AG04450 (cell line): ENCODE data around the gene PKD1L1. TPM values are rescaled to one million over a fixed set of nuclear protein-coding genes. Genes with fewer than 3 reads are reported as not detected.

Source experiments
- CTCF ChIA-PET: fragments of 300-600, 350-600 bp; formaldehyde crosslinking; extraction: SDS; loops from one replicate; lab custom pipeline; 2022; ENCODE audit warnings: antibody characterized with exemption, inconsistent platforms; lab: Charles Lee
- POLR2A ChIA-PET: fragments of 350-600 bp; formaldehyde crosslinking; extraction: SDS; loops from one replicate; lab custom pipeline; 2021; ENCODE audit warnings: antibody characterized with exemption, inconsistent platforms; lab: Yijun Ruan, JAX
- DNase-seq: peaks from one replicate; pipeline ENCODE4 v3.0.0-alpha.2; 2011; ENCODE audit warnings: low read depth, low spot score
- H3K27ac ChIP-seq: one replicate; pipeline ENCODE4 v1.5.1; 2012; ENCODE audit warnings: low read depth, low read length, control low read depth
- H3K27me3 ChIP-seq: one replicate; pipeline ENCODE4 v1.6.0; 2012; ENCODE audit warnings: low read length; ENCODE audit not compliant: control insufficient read depth, insufficient read depth
- H3K4me3 ChIP-seq: 2 replicates; pipeline ENCODE4 v1.5.1; 2011; ENCODE audit warnings: mild to moderate bottlenecking, low read depth, low read length, control low read depth
- H3K9me3 ChIP-seq: 2 replicates; pipeline ENCODE4 v1.5.1; 2012; ENCODE audit warnings: low read length; ENCODE audit not compliant: control insufficient read depth, insufficient read depth
- CTCF ChIP-seq: IDR thresholded peaks from 2 replicates; pipeline ENCODE4 v1.5.1; 2011; ENCODE audit warnings: low read depth, low read length, control low read depth, inconsistent platforms
- polyA plus RNA-seq: library from polyadenylated mRNA; depleted of rRNA; stranded (reverse); fragments of >200 nt; gene quantifications from 2 replicates; pipeline ENCODE4 v1.2.3, GENCODE V29; 2011

PKD1L1 gene
- polyA plus RNA-seq, 1 experiment: 0.01 TPM

- ChIA-PET POLR2A (no interaction called here), CTCF (no interaction called here)
- Histone ChIP-seq H3K27ac (no peak overlapping the region), H3K4me3 (no peak overlapping the region), H3K27me3 (peaks cover 15% of the 10 kb centered on the region), H3K9me3 (no peaks in the 10 kb centered on the region)
- TF ChIP-seq CTCF: no peak
- DNase-seq: no peak
These were observed 69.6 kb downstream of the PKD1L1 start for GRCh38 chr7:47878662-47879061.

GRCh38 chr7:47877336-47877735 is 70.9 kb downstream of the PKD1L1 start:
- H3K27me3 ChIP-seq: peaks cover 15% of the 10 kb centered on the region
- CTCF ChIA-PET: no interaction called here
- DNase-seq: no peak
- POLR2A ChIA-PET: no interaction called here
- no peak for TF ChIP-seq CTCF
- no peak overlapping the region for H3K27ac ChIP-seq
- no peaks in the 10 kb centered on the region for H3K9me3 ChIP-seq
- H3K4me3 ChIP-seq: no peak overlapping the region

GRCh38 chr7:47875998-47876744 is 72.1 kb downstream of the PKD1L1 start:
- Histone ChIP-seq H3K27ac (no peak overlapping the region), H3K27me3 (peaks cover 10% of the 10 kb centered on the region), H3K4me3 (no peak overlapping the region), H3K9me3 (no peaks in the 10 kb centered on the region)
- no peak for TF ChIP-seq CTCF
- POLR2A ChIA-PET: no interaction called here
- CTCF ChIA-PET: no interaction called here
- DNase-seq: no peak

- no peak for DNase-seq
- POLR2A ChIA-PET: no interaction called here
- no peak for TF ChIP-seq CTCF
- H3K27me3 ChIP-seq: peaks cover 10% of the 10 kb centered on the region
- H3K4me3 ChIP-seq: no peak overlapping the region
- H3K9me3 ChIP-seq: no peaks in the 10 kb centered on the region
- CTCF ChIA-PET: no interaction called here
- H3K27ac ChIP-seq: no peak overlapping the region
These were observed 72.9 kb downstream of the PKD1L1 start for GRCh38 chr7:47875406-47875805.

GRCh38 chr7:47873762-47874161 is 74.5 kb downstream of the PKD1L1 start:
- CTCF ChIA-PET: no interaction called here

More at GRCh38 chr7:47873762-47874161, 74.5 kb downstream of the PKD1L1 start:
- POLR2A ChIA-PET: no interaction called here
- Histone ChIP-seq H3K27me3 (peaks cover 7% of the 10 kb centered on the region), H3K4me3 (no peak overlapping the region), H3K27ac (no peak overlapping the region), H3K9me3 (no peaks in the 10 kb centered on the region)
- no peak for DNase-seq
- no peak for TF ChIP-seq CTCF
